Spleen (tissue), 11 donors: ENCODE data around the gene BTBD17. TPM values are rescaled to one million over a fixed set of nuclear protein-coding genes. Genes with fewer than 3 reads are reported as not detected.

Experiments used
- DNase-seq: peaks from one replicate; pipeline ENCODE4 v3.0.0-alpha.2; 2020
- H3K27ac ChIP-seq, 8 donors: fragments of 200-600 bp; sonication (generic) in 7 of 8; 1 replicate in 4 of 8; 2 replicates in 4 of 8; pipeline versions ENCODE4 v1.5.0 to v1.8.0; 2016 to 2021; ENCODE audit warnings: inconsistent platforms in 4 of 8, mild to moderate bottlenecking in 4 of 8, moderate library complexity in 1 of 8
- H3K27me3 ChIP-seq, 7 donors: fragments of 200-600 bp; sonication (generic) in 6 of 7; replicated peaks in 1 of 7; 1 replicate in 4 of 7; 2 replicates in 3 of 7; pipeline versions ENCODE4 v1.5.0 to v1.8.0; 2016 to 2021; ENCODE audit warnings: inconsistent platforms in 3 of 7, mild to moderate bottlenecking in 1 of 7
- H3K36me3 ChIP-seq, 6 donors: fragments of 200-600 bp; sonication (generic) in 5 of 6; 1 replicate in 4 of 6; 2 replicates in 2 of 6; pipeline versions ENCODE4 v1.5.0 to v1.8.0; 2016 to 2021; ENCODE audit warnings: inconsistent platforms in 2 of 6
- H3K4me1 ChIP-seq, 6 donors: fragments of 200-600 bp; sonication (generic) in 5 of 6; 1 replicate in 3 of 6; 2 replicates in 3 of 6; pipeline versions ENCODE4 v1.5.0 to v1.8.0; 2016 to 2021; ENCODE audit warnings: inconsistent platforms in 3 of 6
- H3K4me3 ChIP-seq, 8 donors: fragments of 200-600 bp; sonication (generic) in 7 of 8; 1 replicate in 4 of 8; 2 replicates in 4 of 8; pipeline versions ENCODE4 v1.5.0 to v1.8.0; 2016 to 2021; ENCODE audit warnings: inconsistent platforms in 4 of 8, mild to moderate bottlenecking in 4 of 8, moderate library complexity in 2 of 8
- H3K9me3 ChIP-seq, 8 donors: fragments of 200-600 bp; sonication (generic) in 7 of 8; 1 replicate in 4 of 8; 2 replicates in 4 of 8; pipeline versions ENCODE4 v1.5.0 to v1.8.0; 2016 to 2021; ENCODE audit warnings: inconsistent platforms in 4 of 8
- CTCF ChIP-seq, 11 experiments: fragments of 200-600 bp in 7 of 11; fragments of 450-650 bp in 4 of 11; sonication (generic) in 4 of 11; IDR thresholded peaks in 8 of 11; conservative IDR thresholded peaks in 3 of 11; 1 replicate in 7 of 11; 2 replicates in 4 of 11; pipeline versions ENCODE4 v1.4.0 to v1.8.0; 2016 to 2021; ENCODE audit warnings: antibody characterized with exemption in 11 of 11, inconsistent platforms in 4 of 11, mild to moderate bottlenecking in 1 of 11
- POLR2A ChIP-seq, 3 donors: fragments of 450-650 bp; IDR thresholded peaks; one replicate each; pipeline ENCODE4 v1.5.1; 2017; ENCODE audit warnings: antibody characterized with exemption in 3 of 3, mild to moderate bottlenecking in 1 of 3
- POLR2AphosphoS5 ChIP-seq, 3 donors: sonication (generic); formaldehyde crosslinking; IDR thresholded peaks; one replicate each; pipeline ENCODE4 v1.5.1; 2017; ENCODE audit warnings: antibody characterized with exemption in 3 of 3
- WGBS, 5 donors: extraction: QIAGEN DNeasy Blood & Tissue Kit in 3 of 5; methylation state at CpG; one replicate each; pipeline versions ENCODE4 v1.1.5 to v1.1.7; 2013 to 2018; 5-methylcytosine and 5-hydroxymethylcytosine counted together
- intact Hi-C: fragments of 100-400 bp; cut with DNase I; formaldehyde crosslinking; loops from one replicate; pipeline ENCODE4 v1.15.0; 2023; ENCODE audit warnings: low total_unique reads
- polyA plus RNA-seq, 3 donors: library from polyadenylated mRNA; stranded (reverse); fragments of 200-250 nt; gene quantifications; one replicate each; pipeline ENCODE4 v1.2.1, GENCODE V29; 2013
- total RNA-seq, 7 donors: library from RNA; depleted of rRNA in 3 of 7; stranded (reverse); fragments of >200 nt in 3 of 7; fragmentation: NEBNext Ultra II Directional in 4 of 7; extraction: Animal tissue kit (Norgen Biotek cat#: 25700) in 4 of 7; gene quantifications; one replicate each; pipeline versions ENCODE4 v1.1.0 to v1.2.1, GENCODE V29; 2016 to 2021
- donor health status: healthy with polysubstance abuse.
- donor health status: DM: no; HTN: no; CAD: no; lungs with moderate emphysema.
- donor health status: DM: no; HTN: no; CAD: no.
- donor health status: Bipolar disorder and iron deficiency.
- donor health status: healthy.
- donor health status: DM: no; HTN: no; CAD: no.
- donor health status: DM: yes; HTN: yes; CAD: no.

Gene BTBD17
- total and polyA plus RNA-seq, 10 donors = 0.06 to 0.51 TPM; not detected in 8

- H3K27me3 ChIP-seq = peaks cover 6 to 100% (median 66%) of the 10 kb centered on the region in 7 donors
- WGBS, 5 donors = 75 to 95% (median 82%) methylated on average over 8 of the region's 8 CpGs
- H3K27ac ChIP-seq = no peak overlapping the region
- H3K36me3 ChIP-seq = peaks cover 0 to 8% (median 0%) of the 10 kb centered on the region in 6 donors
- H3K4me1 ChIP-seq = peaks cover 6 to 62% (median 38%) of the 10 kb centered on the region in 6 donors
- intact Hi-C loops = loop anchor here (5.0 kb wide), 1 partner anchor 53 kb away; no protein-coding TSS in a partner anchor
- DNase-seq = no peak
- H3K9me3 ChIP-seq = no peaks in the 10 kb centered on the region
- no peak overlapping the region for H3K4me3 ChIP-seq
- TF ChIP-seq POLR2AphosphoS5 (IDR thresholded peaks at IDR 0.05) (no peak), POLR2A (IDR thresholded peaks at IDR 0.05) (no peak), CTCF (IDR thresholded peaks at IDR 0.05 in 8 of 11, conservative IDR thresholded peaks at IDR 0.05 in 3 of 11) (no peak)
Measured at GRCh38 chr17:74355065-74355464, 6.6 kb downstream of the BTBD17 start.

GRCh38 chr17:74354561-74354960 is 7.1 kb downstream of the BTBD17 start:
- DNase-seq = no peak
- Histone ChIP-seq H3K9me3 (no peaks in the 10 kb centered on the region), H3K27me3 (peaks cover 6 to 95% (median 66%) of the 10 kb centered on the region in 7 donors), H3K4me1 (peaks cover 6 to 62% (median 38%) of the 10 kb centered on the region in 6 donors), H3K36me3 (peaks cover 0 to 9% (median 0%) of the 10 kb centered on the region in 6 donors), H3K27ac (peak overlapping the region in 2 of 8 donors; percentile 4 to 37), H3K4me3 (no peak overlapping the region)
- intact Hi-C loops = no loop called here
- 46 to 85% (median 78%) methylated on average over 3 to 10 of the region's 10 CpGs for WGBS, 5 donors
- TF ChIP-seq POLR2A (IDR thresholded peaks at IDR 0.05) = no peak
- no peak for TF ChIP-seq CTCF (IDR thresholded peaks at IDR 0.05 in 8 of 11, conservative IDR thresholded peaks at IDR 0.05 in 3 of 11)
- no peak for TF ChIP-seq POLR2AphosphoS5 (IDR thresholded peaks at IDR 0.05)

- intact Hi-C loops = no loop called here
- H3K4me3 ChIP-seq = no peak overlapping the region
- 3 to 8% (median 5%) methylated on average over 12 to 29 of the region's 29 CpGs for WGBS, 5 donors
- H3K9me3 ChIP-seq = no peaks in the 10 kb centered on the region
- H3K27ac ChIP-seq = peak overlapping the region in 5 of 8 donors; percentile 4 to 51 (median 31)
- peaks cover 6 to 91% (median 66%) of the 10 kb centered on the region in 7 donors for H3K27me3 ChIP-seq
- TF ChIP-seq CTCF (IDR thresholded peaks at IDR 0.05 in 8 of 11, conservative IDR thresholded peaks at IDR 0.05 in 3 of 11) = peak; percentile 40 to 82 (median 64)
- peak; percentile 60 to 82 (median 79) for TF ChIP-seq POLR2AphosphoS5 (IDR thresholded peaks at IDR 0.05)
- TF ChIP-seq POLR2A (IDR thresholded peaks at IDR 0.05) = no peak
- H3K36me3 ChIP-seq = peaks cover 0 to 9% (median 0%) of the 10 kb centered on the region in 6 donors
- H3K4me1 ChIP-seq = peaks cover 6 to 62% (median 38%) of the 10 kb centered on the region in 6 donors
- DNase-seq = peak; percentile 88
Measured at GRCh38 chr17:74354123-74354522, 7.5 kb downstream of the BTBD17 start.

GRCh38 chr17:74353446-74354060 is 8.1 kb downstream of the BTBD17 start:
- H3K27ac ChIP-seq = peak overlapping the region in 5 of 8 donors; percentile 23 to 61 (median 42)
- peaks cover 6 to 62% (median 38%) of the 10 kb centered on the region in 6 donors for H3K4me1 ChIP-seq
- intact Hi-C loops = no loop called here
- TF ChIP-seq POLR2A (IDR thresholded peaks at IDR 0.05) (no peak), POLR2AphosphoS5 (IDR thresholded peaks at IDR 0.05) (no peak)
- H3K4me3 ChIP-seq = no peak overlapping the region
- no peaks in the 10 kb centered on the region for H3K9me3 ChIP-seq
- no peak for DNase-seq
- WGBS, 5 donors = 66 to 74% (median 69%) methylated on average over 8 to 10 of the region's 10 CpGs
- H3K36me3 ChIP-seq = peaks cover 0 to 9% (median 0%) of the 10 kb centered on the region in 6 donors
- peaks cover 6 to 91% (median 61%) of the 10 kb centered on the region in 7 donors for H3K27me3 ChIP-seq
